Gastroesophageal sphincter (tissue), 3 donors: ENCODE measurements around the gene ABHD5.

Experiments
- CTCF ChIP-seq, 4 experiments: fragments of 200-600 bp in 2 of 4; fragments of 450-650 bp in 2 of 4; sonication (generic) in 1 of 4; IDR thresholded peaks; one replicate each; pipeline ENCODE4 v1.5.1; 2017 to 2019; ENCODE audit warnings: antibody characterized with exemption in 4 of 4, mild to moderate bottlenecking in 2 of 4, moderate library complexity in 2 of 4
- POLR2A ChIP-seq, 2 donors: fragments of 450-650 bp; IDR thresholded peaks; one replicate each; pipeline ENCODE4 v1.6.1; 2017; ENCODE audit warnings: antibody characterized with exemption in 2 of 2, mild to moderate bottlenecking in 2 of 2, moderate library complexity in 1 of 2
- POLR2AphosphoS5 ChIP-seq: sonication (generic); formaldehyde crosslinking; IDR thresholded peaks from one replicate; pipeline ENCODE4 v1.6.1; 2017; ENCODE audit warnings: antibody characterized with exemption

GRCh38 chr3:43782541-43782940 lies 91.8 kb downstream of the ABHD5 start:
- TF ChIP-seq CTCF (IDR thresholded peaks at IDR 0.05) (no peak), POLR2A (IDR thresholded peaks at IDR 0.05) (no peak), POLR2AphosphoS5 (no peak)
